Measurements from ENCODE around the gene STAT3. TPM values are rescaled to one million over a fixed set of nuclear protein-coding genes. Genes with fewer than 3 reads are reported as not detected.

STAT3 gene
- polyA plus RNA-seq, 1 experiment = 74.4 TPM

DNA sequence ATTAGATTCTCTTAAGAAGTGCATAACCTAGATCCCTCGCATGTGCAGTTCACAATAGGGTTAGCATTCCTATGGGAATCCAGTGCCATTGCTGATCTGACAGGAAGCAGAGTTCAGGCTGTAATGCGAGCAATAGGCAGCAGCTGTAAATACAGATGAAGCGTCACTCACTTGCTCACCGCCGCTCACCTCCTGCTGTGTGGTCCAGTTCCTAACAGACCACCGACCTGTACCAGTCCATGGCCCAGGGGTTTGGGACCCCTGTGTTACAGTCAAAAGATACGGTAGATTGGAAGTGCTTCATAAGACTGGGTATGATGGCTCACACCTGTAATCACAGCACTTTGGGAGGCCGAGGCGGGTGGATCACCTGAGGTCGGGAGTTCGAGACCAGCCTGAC lies 97.1 kb downstream of the STAT3 start:
- TF ChIP-seq, protein P1, sequence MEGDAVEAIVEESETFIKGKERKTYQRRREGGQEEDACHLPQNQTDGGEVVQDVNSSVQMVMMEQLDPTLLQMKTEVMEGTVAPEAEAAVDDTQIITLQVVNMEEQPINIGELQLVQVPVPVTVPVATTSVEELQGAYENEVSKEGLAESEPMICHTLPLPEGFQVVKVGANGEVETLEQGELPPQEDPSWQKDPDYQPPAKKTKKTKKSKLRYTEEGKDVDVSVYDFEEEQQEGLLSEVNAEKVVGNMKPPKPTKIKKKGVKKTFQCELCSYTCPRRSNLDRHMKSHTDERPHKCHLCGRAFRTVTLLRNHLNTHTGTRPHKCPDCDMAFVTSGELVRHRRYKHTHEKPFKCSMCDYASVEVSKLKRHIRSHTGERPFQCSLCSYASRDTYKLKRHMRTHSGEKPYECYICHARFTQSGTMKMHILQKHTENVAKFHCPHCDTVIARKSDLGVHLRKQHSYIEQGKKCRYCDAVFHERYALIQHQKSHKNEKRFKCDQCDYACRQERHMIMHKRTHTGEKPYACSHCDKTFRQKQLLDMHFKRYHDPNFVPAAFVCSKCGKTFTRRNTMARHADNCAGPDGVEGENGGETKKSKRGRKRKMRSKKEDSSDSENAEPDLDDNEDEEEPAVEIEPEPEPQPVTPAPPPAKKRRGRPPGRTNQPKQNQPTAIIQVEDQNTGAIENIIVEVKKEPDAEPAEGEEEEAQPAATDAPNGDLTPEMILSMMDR (IDR thresholded peaks at IDR 0.05; ENCODE audit: insufficient read depth, low read depth, low read length) = no peak
- no peak for DNase-seq (ENCODE audit: low read depth)
- H3K4me3 ChIP-seq (ENCODE audit: low read depth, low read length) = no peak overlapping the region
- ChIA-PET CTCF (no interaction called here), POLR2A (no interaction called here)
- H3K36me3 ChIP-seq (ENCODE audit: control insufficient read depth, insufficient read depth, low read length) = peaks cover 2% of the 10 kb centered on the region; the same call in 1 of the 2 replicates
- H3K27me3 ChIP-seq (ENCODE audit: control insufficient read depth, insufficient read depth, low read length) = no peaks in the 10 kb centered on the region

DNA sequence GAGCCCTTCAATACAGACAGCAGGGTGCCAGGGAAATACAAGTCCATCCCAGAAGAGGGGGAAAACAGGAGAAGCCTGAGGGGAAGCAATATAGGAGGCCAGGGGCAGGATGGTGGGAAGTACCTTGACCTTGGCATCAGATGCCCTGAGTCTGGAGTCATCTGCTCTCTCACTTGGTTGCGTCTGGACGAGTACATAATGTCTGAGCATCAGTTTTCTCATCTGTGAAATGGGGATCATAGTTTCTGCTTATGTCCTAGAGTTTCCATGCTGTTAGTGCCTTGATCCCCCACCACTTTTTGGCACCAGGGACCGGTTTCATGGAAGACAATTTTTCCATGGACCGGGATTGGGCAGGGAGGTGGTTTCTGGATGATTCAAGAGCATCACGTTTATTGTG lies 97.7 kb downstream of the STAT3 start:
- Histone ChIP-seq H3K4me3 (ENCODE audit: low read depth, low read length) (no peak overlapping the region), H3K36me3 (ENCODE audit: control insufficient read depth, insufficient read depth, low read length) (no peaks in the 10 kb centered on the region), H3K27me3 (ENCODE audit: control insufficient read depth, insufficient read depth, low read length) (no peaks in the 10 kb centered on the region)
- CTCF ChIA-PET = no interaction called here
- POLR2A ChIA-PET = no interaction called here
- no peak for DNase-seq (ENCODE audit: low read depth)
- TF ChIP-seq, protein P1 (IDR thresholded peaks at IDR 0.05; ENCODE audit: insufficient read depth, low read depth, low read length) = no peak

DNA sequence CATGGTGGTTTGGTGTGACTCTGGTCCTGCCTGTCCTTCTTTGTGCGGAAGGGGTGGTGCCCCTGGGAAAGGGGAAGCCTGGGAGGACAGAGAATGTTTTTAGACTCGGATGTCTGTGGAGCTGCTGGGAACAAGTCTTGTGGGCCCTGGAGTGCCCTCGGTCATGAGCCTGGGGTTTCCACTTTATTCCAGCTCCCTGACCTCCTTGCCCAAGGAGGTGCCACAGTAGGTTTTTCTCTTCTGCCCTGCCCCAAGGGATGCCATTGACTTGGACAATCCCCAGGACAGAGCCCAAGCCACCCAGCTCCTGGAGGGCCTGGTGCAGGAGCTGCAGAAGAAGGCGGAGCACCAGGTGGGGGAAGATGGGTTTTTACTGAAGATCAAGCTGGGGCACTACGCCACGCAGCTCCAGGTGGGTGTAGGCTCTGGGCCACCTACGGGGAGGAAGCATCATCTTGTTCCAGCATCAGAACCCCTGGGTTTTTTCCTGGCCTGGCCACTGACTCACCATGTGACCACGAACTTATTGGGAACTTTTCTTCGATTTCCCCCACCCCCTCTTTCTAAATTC lies 98.5 kb downstream of the STAT3 start:
- Histone ChIP-seq H3K27me3 (ENCODE audit: control insufficient read depth, insufficient read depth, low read length) (no peaks in the 10 kb centered on the region), H3K4me3 (ENCODE audit: low read depth, low read length) (no peak overlapping the region), H3K36me3 (ENCODE audit: control insufficient read depth, insufficient read depth, low read length) (no peaks in the 10 kb centered on the region)
- DNase-seq (ENCODE audit: low read depth) = no peak
- TF ChIP-seq, protein P1 (IDR thresholded peaks at IDR 0.05; ENCODE audit: insufficient read depth, low read depth, low read length) = no peak
- ChIA-PET CTCF (interaction anchor here (1.0 to 1.5 kb wide), 2 partner anchors 9 to 238 kb away, joined by 3 read pairs; no protein-coding TSS in a partner anchor), POLR2A (no interaction called here)

DNA sequence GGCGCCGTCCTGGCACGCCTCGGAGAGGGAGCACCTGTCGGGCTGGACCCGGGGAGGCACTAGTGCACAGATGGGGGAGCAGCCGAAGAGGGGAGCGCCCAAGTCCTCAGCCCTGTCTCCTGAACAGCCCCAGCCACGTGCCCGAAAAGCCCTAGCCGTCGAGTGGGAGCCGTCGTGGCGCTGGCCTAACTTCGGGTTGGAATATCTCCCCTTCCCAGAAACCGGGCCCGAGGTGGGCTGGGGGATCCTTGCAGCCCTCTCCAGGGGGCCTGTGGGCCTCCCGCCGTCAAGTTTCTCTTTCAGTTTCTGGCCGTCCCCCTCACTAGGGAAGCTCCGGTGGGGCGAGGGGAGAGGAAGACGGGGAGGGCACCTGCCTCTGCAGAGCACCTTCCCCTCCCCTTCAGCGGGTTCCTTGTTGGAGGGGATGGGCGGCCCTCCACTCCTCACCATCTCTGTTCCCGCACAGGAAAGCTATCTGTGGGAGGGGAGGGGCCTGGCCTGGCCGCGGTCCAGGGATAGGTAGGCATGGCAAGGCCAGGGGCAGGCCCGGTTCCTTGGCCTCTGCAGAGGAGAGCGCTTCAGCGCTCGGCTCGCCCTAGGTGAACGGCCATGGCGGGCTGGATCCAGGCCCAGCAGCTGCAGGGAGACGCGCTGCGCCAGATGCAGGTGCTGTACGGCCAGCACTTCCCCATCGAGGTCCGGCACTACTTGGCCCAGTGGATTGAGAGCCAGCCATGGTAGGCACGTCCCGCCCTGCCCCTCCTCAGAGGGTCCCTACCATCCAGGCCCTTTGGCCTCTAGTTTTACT lies 99.2 kb downstream of the STAT3 start:
- TF ChIP-seq, protein P1 (IDR thresholded peaks at IDR 0.05; ENCODE audit: insufficient read depth, low read depth, low read length) = no peak
- CTCF ChIA-PET = interaction anchor here (1.0 to 1.5 kb wide), 3 partner anchors 10 to 238 kb away, joined by 3 to 4 read pairs (median 3); no protein-coding TSS in a partner anchor

DNA sequence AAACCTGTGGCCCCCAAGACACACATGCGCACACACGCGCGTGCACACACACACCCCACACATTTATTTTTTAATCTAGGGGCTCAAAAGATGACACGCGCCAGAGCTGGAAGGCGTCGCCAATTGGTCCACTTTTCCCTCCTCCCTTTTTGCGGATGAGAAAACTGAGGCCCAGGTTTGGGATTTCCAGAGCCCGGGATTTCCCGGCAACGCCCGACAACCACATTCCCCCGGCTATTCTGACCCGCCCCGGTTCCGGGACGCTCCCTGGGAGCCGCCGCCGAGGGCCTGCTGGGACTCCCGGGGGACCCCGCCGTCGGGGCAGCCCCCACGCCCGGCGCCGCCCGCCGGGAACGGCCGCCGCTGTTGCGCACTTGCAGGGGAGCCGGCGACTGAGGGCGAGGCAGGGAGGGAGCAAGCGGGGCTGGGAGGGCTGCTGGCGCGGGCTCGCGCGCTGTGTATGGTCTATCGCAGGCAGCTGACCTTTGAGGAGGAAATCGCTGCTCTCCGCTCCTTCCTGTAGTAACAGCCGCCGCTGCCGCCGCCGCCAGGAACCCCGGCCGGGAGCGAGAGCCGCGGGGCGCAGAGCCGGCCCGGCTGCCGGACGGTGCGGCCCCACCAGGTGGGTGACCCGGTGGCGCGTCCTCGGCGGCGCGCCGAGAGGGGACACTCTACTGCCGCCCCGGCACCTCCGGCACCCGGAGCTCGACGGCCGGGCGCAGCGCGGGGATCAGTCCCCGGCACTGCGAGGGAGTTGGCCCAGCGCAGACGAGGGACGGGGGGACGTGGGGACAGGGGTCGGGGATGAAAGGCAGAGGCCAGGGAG lies 100.1 kb downstream of the STAT3 start, which contains the start of gene STAT5A:
TSS of gene STAT5A (plus strand) at position 522 of the 826 bp plus-strand sequence. CDS start 914 bp downstream, outside the sequence.
- POLR2A ChIA-PET = no interaction called here
- H3K36me3 ChIP-seq (ENCODE audit: control insufficient read depth, insufficient read depth, low read length) = no peaks in the 10 kb centered on the region
- CTCF ChIA-PET = interaction anchor here (0.6 to 1.5 kb wide), 4 partner anchors 9 to 230 kb away, joined by 3 to 4 read pairs (median 3); no protein-coding TSS in a partner anchor
- H3K4me3 ChIP-seq (ENCODE audit: low read depth, low read length) = peak within 1 kb of the TSS; percentile 57
- H3K27me3 ChIP-seq (ENCODE audit: control insufficient read depth, insufficient read depth, low read length) = no peaks in the 10 kb centered on the region
- no peak for DNase-seq (ENCODE audit: low read depth)
- TF ChIP-seq, protein P1 (IDR thresholded peaks at IDR 0.05; ENCODE audit: insufficient read depth, low read depth, low read length) = no peak

More for the DNA sequence above, 99.2 kb downstream of the STAT3 start:
- Histone ChIP-seq H3K36me3 (ENCODE audit: control insufficient read depth, insufficient read depth, low read length) (no peaks in the 10 kb centered on the region), H3K4me3 (ENCODE audit: low read depth, low read length) (peak overlapping the region; percentile 57), H3K27me3 (ENCODE audit: control insufficient read depth, insufficient read depth, low read length) (no peaks in the 10 kb centered on the region)
- DNase-seq (ENCODE audit: low read depth) = no peak
- POLR2A ChIA-PET = no interaction called here

All from BJ (cell line).